Kasumi-1 (cell line): Measurements from ENCODE around the gene GADD45GIP1.
"Not testable (repeated sequence)": the region's sequence is repeated elsewhere in the genome, so short reads cannot be mapped to it uniquely, and the experiment has no call there.

Experiments used
- DNase-seq, 2 experiments: peaks; one replicate each; lab custom pipeline; 2025; lab: John Stamatoyannopoulos, UW

Gene GADD45GIP1

GRCh38 chr19:12987781-12988180 is 30.8 kb upstream of the GADD45GIP1 start:
- no peak for DNase-seq

- no peak for DNase-seq
These were observed 30.2 kb upstream of the GADD45GIP1 start for GRCh38 chr19:12987190-12987589.

- DNase-seq = no peak
These were observed 29.7 kb upstream of the GADD45GIP1 start for GRCh38 chr19:12986726-12987125.

GRCh38 chr19:12985049-12985776 is 28.2 kb upstream of the GADD45GIP1 start:
- no peak for DNase-seq

- DNase-seq = no peak
These were observed 27.6 kb upstream of the GADD45GIP1 start for GRCh38 chr19:12984683-12985048.

GRCh38 chr19:12984143-12984627 is 27.2 kb upstream of the GADD45GIP1 start:
- DNase-seq = no peak

GRCh38 chr19:12983542-12984142 is 26.6 kb upstream of the GADD45GIP1 start:
- peak; percentile 52 to 65 for DNase-seq

- no peak for DNase-seq
These were observed 26.1 kb upstream of the GADD45GIP1 start for GRCh38 chr19:12983091-12983490.

- DNase-seq = no peak
These were observed 25.6 kb upstream of the GADD45GIP1 start for GRCh38 chr19:12982648-12983047.

GRCh38 chr19:12979974-12980373 is 23.0 kb upstream of the GADD45GIP1 start:
- no peak for DNase-seq

- DNase-seq = not testable (repeated sequence)
These were observed 19.1 kb upstream of the GADD45GIP1 start for GRCh38 chr19:12976109-12976508.

- DNase-seq = no peak
These were observed 18.3 kb upstream of the GADD45GIP1 start for GRCh38 chr19:12975221-12975741.

GRCh38 chr19:12974301-12975220 is 17.5 kb upstream of the GADD45GIP1 start:
- DNase-seq = no peak

- no peak for DNase-seq
These were observed 16.2 kb upstream of the GADD45GIP1 start for GRCh38 chr19:12973236-12973635.

GRCh38 chr19:12970070-12970820 is 13.2 kb upstream of the GADD45GIP1 start:
- DNase-seq = no peak

GRCh38 chr19:12969292-12969988 is 12.4 kb upstream of the GADD45GIP1 start, which contains the start of gene DAND5:
TSS of gene DAND5 (plus strand) at chr19:12969576. CDS start at chr19:12969661, 85 bp downstream.
- DNase-seq = no peak

- DNase-seq = no peak
These were observed 10.9 kb upstream of the GADD45GIP1 start for GRCh38 chr19:12967907-12968306.

GRCh38 chr19:12965812-12966135 is 8.8 kb upstream of the GADD45GIP1 start:
- no peak for DNase-seq

- peak; percentile 56 to 73 for DNase-seq
These were observed 8.2 kb upstream of the GADD45GIP1 start for GRCh38 chr19:12965017-12965811.

GRCh38 chr19:12959481-12959880 is 2.5 kb upstream of the GADD45GIP1 start:
- DNase-seq = no peak
